ENCODE measurements around the gene SHISA2. TPM values are rescaled to one million over a fixed set of nuclear protein-coding genes. Genes with fewer than 3 reads are reported as not detected.
A peak's percentile ranks its signal among the peaks of the same experiment; 100 is the strongest.

Gene SHISA2
- total RNA-seq, 1 experiment from 2014 or later: 20.5 TPM

- Mint-ChIP-seq H3K4me1 (peaks cover 39% of the 10 kb centered on the region), H3K36me3 (no peaks in the 10 kb centered on the region), H3K9me3 (no peaks in the 10 kb centered on the region), H3K27me3 (ENCODE audit: low read depth) (peaks cover 27% of the 10 kb centered on the region), H3K27ac (no peak overlapping the region), H3K4me3 (no peak overlapping the region)
- CTCF ChIA-PET: no interaction called here
- POLR2A ChIA-PET: interaction anchor here (1.0 kb wide), 1 partner anchor 31 kb away, joined by 3 read pairs; the partner anchor contains the start of gene SHISA2
- peak; percentile 33; the same call in 1 of the 2 replicates for ATAC-seq
- no peak for TF ChIP-seq PRDM15 (CRISPR knock-in tag; IDR thresholded peaks at IDR 0.05)
- no peak for TF ChIP-seq ELF4 (CRISPR knock-in tag; IDR thresholded peaks at IDR 0.05; ENCODE audit: low read depth)
- TF ChIP-seq IRF1 (CRISPR knock-in tag; IDR thresholded peaks at IDR 0.05): no peak
- no peak for TF ChIP-seq CTCF (IDR thresholded peaks at IDR 0.05)
- no peak for TF ChIP-seq JAZF1 (CRISPR knock-in tag; IDR thresholded peaks at IDR 0.05)
- no peak for TF ChIP-seq SMAD4 (CRISPR knock-in tag; IDR thresholded peaks at IDR 0.05)
- no peak for TF ChIP-seq ZSCAN18 (CRISPR knock-in tag; IDR thresholded peaks at IDR 0.05)
- DNase-seq (ENCODE audit: low spot score): no peak
These were observed 31.6 kb downstream of the SHISA2 start for GRCh38 chr13:26019881-26020870.

GRCh38 chr13:26019251-26019650 is 32.6 kb downstream of the SHISA2 start:
- TF ChIP-seq USF2 (CRISPR knock-in tag; IDR thresholded peaks at IDR 0.05) (no peak), HMGA2 (CRISPR knock-in tag; IDR thresholded peaks at IDR 0.05) (no peak), ATF6 (CRISPR knock-in tag; IDR thresholded peaks at IDR 0.05) (no peak), ZBTB43 (CRISPR knock-in tag; IDR thresholded peaks at IDR 0.05) (no peak)
- CTCF ChIA-PET: no interaction called here
- no peak overlapping the region for H3K27ac Mint-ChIP-seq
- no peak overlapping the region for H3K4me3 Mint-ChIP-seq
- H3K27me3 Mint-ChIP-seq (ENCODE audit: low read depth): peaks cover 33% of the 10 kb centered on the region
- DNase-seq (ENCODE audit: low spot score) (no peak), ATAC-seq (no peak)
- H3K4me1 Mint-ChIP-seq: peaks cover 31% of the 10 kb centered on the region
- no peaks in the 10 kb centered on the region for H3K9me3 Mint-ChIP-seq
- H3K36me3 Mint-ChIP-seq: no peaks in the 10 kb centered on the region
- POLR2A ChIA-PET: no interaction called here

Measured in WTC11 (cell line).